ENCODE measurements around the gene CCDC33. TPM values are rescaled to one million over a fixed set of nuclear protein-coding genes. Genes with fewer than 3 reads are reported as not detected.

Gene CCDC33
- total RNA-seq, 1 donor from 2014 or later, result not detected

DNA sequence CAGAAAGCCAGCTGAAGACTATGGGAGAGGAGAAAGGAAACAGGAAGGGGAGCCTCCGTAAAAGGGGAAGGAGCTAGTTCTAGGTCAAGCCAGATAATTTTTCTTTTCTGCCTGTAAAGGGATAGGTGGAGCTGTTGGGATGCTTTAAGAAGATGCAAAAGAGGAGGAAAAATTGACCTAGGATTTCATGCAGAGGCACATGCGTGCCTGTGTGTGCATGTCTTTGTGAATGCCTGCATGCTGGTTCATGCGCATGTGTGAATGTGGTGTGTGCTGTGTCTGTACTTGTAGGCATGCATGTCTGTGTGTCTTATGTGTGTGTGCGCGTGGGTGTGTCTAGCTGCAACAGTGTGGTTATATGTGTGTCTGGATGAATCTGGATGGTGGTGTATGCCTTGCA lies 27.3 kb downstream of the CCDC33 start:
- H3K4me3 ChIP-seq (ENCODE audit: low read depth, low read length), result no peak overlapping the region
- DNase-seq (ENCODE audit: low read depth) (peak; percentile 33), FAIRE-seq (peak; percentile 86)
- no peaks in the 10 kb centered on the region for H3K36me3 ChIP-seq (ENCODE audit: control insufficient read depth, insufficient read depth, low read length)
- TF ChIP-seq, protein P1, sequence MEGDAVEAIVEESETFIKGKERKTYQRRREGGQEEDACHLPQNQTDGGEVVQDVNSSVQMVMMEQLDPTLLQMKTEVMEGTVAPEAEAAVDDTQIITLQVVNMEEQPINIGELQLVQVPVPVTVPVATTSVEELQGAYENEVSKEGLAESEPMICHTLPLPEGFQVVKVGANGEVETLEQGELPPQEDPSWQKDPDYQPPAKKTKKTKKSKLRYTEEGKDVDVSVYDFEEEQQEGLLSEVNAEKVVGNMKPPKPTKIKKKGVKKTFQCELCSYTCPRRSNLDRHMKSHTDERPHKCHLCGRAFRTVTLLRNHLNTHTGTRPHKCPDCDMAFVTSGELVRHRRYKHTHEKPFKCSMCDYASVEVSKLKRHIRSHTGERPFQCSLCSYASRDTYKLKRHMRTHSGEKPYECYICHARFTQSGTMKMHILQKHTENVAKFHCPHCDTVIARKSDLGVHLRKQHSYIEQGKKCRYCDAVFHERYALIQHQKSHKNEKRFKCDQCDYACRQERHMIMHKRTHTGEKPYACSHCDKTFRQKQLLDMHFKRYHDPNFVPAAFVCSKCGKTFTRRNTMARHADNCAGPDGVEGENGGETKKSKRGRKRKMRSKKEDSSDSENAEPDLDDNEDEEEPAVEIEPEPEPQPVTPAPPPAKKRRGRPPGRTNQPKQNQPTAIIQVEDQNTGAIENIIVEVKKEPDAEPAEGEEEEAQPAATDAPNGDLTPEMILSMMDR (IDR thresholded peaks at IDR 0.05; ENCODE audit: insufficient read depth, low read length, severe bottlenecking), result no peak
- peaks cover 13% of the 10 kb centered on the region for H3K27me3 ChIP-seq (ENCODE audit: control insufficient read depth, insufficient read depth, low read length)

DNA sequence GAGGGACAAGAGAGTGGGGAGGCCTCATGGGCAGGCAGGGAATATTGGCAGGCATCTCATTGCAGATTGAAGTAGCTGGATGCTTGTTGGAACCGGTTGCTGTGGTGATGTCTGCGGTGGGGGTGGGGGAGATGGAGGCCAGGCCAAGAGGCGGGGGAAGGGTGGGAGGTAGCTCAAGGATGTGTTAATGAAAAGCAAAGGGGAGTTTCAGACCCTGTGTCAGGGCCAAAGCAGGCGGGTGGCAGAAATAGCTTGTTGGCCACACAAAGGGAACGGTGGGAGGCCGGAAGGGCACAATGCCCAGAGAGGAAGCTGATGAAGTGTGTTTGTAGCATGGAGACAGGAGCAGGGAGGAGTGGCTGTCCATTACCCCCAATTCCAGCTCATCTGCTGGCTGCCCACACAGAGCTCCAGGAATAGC lies 28.0 kb downstream of the CCDC33 start:
- FAIRE-seq, result no peak
- no peak for DNase-seq (ENCODE audit: low read depth)
- Histone ChIP-seq H3K4me3 (ENCODE audit: low read depth, low read length) (no peak overlapping the region), H3K36me3 (ENCODE audit: control insufficient read depth, insufficient read depth, low read length) (no peaks in the 10 kb centered on the region), H3K27me3 (ENCODE audit: control insufficient read depth, insufficient read depth, low read length) (peaks cover 9% of the 10 kb centered on the region)
- TF ChIP-seq, protein P1 (IDR thresholded peaks at IDR 0.05; ENCODE audit: insufficient read depth, low read length, severe bottlenecking), result no peak

DNA sequence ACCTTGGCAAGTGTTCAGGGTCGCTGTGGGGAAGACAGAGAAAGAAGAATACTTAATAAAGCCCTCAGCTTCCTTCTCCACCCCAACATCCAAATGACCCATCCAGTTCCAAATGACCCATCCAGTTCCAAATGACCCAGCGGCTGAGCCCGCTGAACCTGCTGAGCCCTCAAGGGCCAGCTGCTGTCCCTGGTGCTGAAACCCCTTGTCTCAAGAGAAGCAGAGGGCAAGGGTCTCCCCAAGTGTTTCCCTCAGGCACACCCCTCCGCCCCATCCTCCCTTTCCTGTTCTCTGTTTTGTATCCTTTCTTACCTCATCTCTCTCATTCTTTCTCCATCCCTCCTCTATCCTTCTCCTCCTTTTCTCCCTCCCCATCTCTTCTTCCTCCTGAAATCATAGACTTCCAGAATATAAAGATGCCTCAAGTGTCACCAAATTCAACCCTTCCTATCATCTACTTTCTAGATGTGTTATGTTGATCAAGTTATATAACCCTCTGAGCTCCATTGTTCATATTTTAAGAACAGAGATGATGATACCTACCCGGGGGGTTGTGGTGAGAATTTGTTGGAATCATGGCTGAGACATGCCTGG lies 29.0 kb downstream of the CCDC33 start:
- H3K4me3 ChIP-seq (ENCODE audit: low read depth, low read length), result no peak overlapping the region
- FAIRE-seq (no peak), DNase-seq (ENCODE audit: low read depth) (peak; percentile 8)
- TF ChIP-seq, protein P1 (IDR thresholded peaks at IDR 0.05; ENCODE audit: insufficient read depth, low read length, severe bottlenecking), result no peak
- no peaks in the 10 kb centered on the region for H3K36me3 ChIP-seq (ENCODE audit: control insufficient read depth, insufficient read depth, low read length)
- peaks cover 6% of the 10 kb centered on the region for H3K27me3 ChIP-seq (ENCODE audit: control insufficient read depth, insufficient read depth, low read length)

DNA sequence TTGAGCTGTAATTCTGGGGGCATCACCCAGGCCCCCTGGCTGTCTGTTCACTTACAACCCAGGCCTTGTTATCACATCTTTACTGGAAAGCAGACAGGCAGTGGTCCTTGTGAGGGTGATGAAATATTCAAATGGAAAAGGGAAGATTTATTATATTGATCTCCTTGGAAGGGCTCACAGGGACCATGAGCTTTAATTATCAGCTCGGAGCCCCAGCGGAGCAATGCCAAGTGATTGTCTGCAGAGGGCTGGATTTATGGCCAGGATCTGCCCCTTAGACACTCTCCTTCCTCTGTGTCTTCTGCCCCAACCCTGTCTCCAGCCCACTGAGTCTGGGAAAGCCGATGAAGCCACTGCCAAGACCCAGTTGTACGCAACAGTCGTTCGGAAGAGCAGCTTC lies 31.9 kb downstream of the CCDC33 start:
- Histone ChIP-seq H3K36me3 (ENCODE audit: control insufficient read depth, insufficient read depth, low read length) (no peaks in the 10 kb centered on the region), H3K4me3 (ENCODE audit: low read depth, low read length) (no peak overlapping the region)

DNA sequence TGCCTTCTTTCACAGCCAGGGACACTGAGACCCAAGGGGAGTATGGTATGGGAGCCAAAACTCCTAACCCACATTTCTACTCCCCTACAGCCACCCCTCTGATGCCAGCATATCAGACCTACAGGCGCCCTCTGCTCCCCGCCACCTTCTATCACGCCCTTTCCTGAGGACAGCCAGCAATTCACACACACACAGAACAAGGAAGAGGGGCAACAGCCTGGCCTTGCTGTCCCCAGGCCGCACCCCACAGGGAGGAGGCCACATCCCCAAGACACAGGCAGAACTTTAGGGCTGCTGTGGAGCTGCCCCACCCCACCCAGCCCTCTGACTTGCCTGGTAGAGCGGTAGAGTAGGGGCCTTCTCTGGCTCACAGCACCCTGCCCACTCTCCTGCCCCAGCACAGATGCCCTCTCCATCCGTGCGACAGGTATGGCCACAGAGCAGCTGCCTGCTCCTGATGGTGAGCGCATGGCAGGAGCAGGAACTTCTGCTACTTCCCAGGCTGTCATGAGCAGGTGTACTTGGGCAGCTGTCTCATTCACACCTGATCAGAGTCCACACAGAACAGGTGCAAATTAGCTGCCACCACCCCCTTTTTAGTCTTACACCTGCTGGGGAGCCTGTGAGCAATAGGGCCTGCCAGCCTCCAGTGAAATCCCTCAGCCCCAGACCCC lies 33.4 kb downstream of the CCDC33 start:
- DNase-seq (ENCODE audit: low read depth), result no peak
- H3K36me3 ChIP-seq (ENCODE audit: control insufficient read depth, insufficient read depth, low read length), result no peaks in the 10 kb centered on the region

More for the DNA sequence above, 31.9 kb downstream of the CCDC33 start:
- FAIRE-seq (no peak), DNase-seq (ENCODE audit: low read depth) (no peak)
- TF ChIP-seq, protein P1 (IDR thresholded peaks at IDR 0.05; ENCODE audit: insufficient read depth, low read length, severe bottlenecking), result no peak
- peaks cover 11% of the 10 kb centered on the region for H3K27me3 ChIP-seq (ENCODE audit: control insufficient read depth, insufficient read depth, low read length)

More for the DNA sequence above, 33.4 kb downstream of the CCDC33 start:
- Histone ChIP-seq H3K27me3 (ENCODE audit: control insufficient read depth, insufficient read depth, low read length) (peaks cover 11% of the 10 kb centered on the region), H3K4me3 (ENCODE audit: low read depth, low read length) (no peak overlapping the region)
- TF ChIP-seq, protein P1 (IDR thresholded peaks at IDR 0.05; ENCODE audit: insufficient read depth, low read length, severe bottlenecking), result no peak
- FAIRE-seq, result no peak

Measured in bronchial epithelial cell (primary cell).